SU-DHL-6 (cell line): Measurements from ENCODE around the gene PDZK1.

Experiments
- EZH2phosphoT487 ChIP-seq: fragments of 200-600 bp; sonication (generic), shearing (Covaris generic); conservative IDR thresholded peaks from 2 replicates; pipeline ENCODE4 v1.6.1; 2018; ENCODE audit warnings: mild to moderate bottlenecking, antibody characterized with exemption, low read length, moderate library complexity, mixed read lengths
- TF ChIP-seq, protein P1 (sequence below): fragments of 200-600 bp; sonication (generic); IDR thresholded peaks from one replicate; pipeline ENCODE4 v1.5.1; 2017; ENCODE audit warnings: antibody characterized with exemption, mild to moderate bottlenecking, low read length, moderate library complexity; ENCODE audit not compliant: insufficient read depth, poor library complexity, severe bottlenecking

DNA sequence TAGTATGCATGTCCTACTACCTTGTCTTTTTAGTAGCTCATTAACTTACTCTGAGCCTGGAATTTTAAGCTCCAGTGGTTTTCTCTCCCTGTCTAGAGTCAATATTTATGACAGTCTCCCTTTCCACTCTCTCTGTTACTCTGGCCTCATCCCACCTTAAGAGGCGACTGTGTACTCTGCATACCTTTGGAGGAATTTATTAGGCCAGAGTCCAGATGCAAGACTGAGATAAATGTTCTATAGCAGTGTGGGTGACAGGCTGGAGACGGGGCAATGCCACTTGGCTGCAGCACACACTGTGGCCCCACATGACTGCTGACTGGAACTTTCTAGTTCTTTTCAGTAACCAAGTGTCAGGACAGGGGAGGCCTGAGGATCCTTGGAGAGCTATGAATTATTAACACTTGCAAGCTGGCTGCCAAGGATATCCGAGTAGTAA, 4.1 kb upstream of the PDZK1 start:
- TF ChIP-seq, protein P1, sequence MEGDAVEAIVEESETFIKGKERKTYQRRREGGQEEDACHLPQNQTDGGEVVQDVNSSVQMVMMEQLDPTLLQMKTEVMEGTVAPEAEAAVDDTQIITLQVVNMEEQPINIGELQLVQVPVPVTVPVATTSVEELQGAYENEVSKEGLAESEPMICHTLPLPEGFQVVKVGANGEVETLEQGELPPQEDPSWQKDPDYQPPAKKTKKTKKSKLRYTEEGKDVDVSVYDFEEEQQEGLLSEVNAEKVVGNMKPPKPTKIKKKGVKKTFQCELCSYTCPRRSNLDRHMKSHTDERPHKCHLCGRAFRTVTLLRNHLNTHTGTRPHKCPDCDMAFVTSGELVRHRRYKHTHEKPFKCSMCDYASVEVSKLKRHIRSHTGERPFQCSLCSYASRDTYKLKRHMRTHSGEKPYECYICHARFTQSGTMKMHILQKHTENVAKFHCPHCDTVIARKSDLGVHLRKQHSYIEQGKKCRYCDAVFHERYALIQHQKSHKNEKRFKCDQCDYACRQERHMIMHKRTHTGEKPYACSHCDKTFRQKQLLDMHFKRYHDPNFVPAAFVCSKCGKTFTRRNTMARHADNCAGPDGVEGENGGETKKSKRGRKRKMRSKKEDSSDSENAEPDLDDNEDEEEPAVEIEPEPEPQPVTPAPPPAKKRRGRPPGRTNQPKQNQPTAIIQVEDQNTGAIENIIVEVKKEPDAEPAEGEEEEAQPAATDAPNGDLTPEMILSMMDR: no peak
- TF ChIP-seq EZH2phosphoT487: no peak
